Osteoblast (primary cell): ENCODE results near the gene CRB1. TPM values are rescaled to one million over a fixed set of nuclear protein-coding genes. Genes with fewer than 3 reads are reported as not detected.
"Not testable (repeated sequence)": the region's sequence is repeated elsewhere in the genome, so short reads cannot be mapped to it uniquely, and the experiment has no call there.

ENCODE experiments used
- DNase-seq: peaks from one replicate; pipeline ENCODE4 v3.0.0; 2011; ENCODE audit warnings: low spot score, mixed read lengths; ENCODE audit not compliant: insufficient read length; ENCODE audit errors: missing footprints
- H2AFZ ChIP-seq: 2 replicates; pipeline ENCODE4 v1.6.0; 2011; ENCODE audit warnings: mild to moderate bottlenecking, low read length
- H3K27ac ChIP-seq: 2 replicates; pipeline ENCODE4 v1.5.1; 2011; ENCODE audit warnings: mild to moderate bottlenecking, low read depth, low read length, moderate library complexity
- H3K27me3 ChIP-seq: 2 replicates; pipeline ENCODE4 v1.6.0; 2012; ENCODE audit warnings: mild to moderate bottlenecking, control low read depth, inconsistent platforms, low read length, moderate library complexity; ENCODE audit not compliant: insufficient read depth
- H3K36me3 ChIP-seq: 2 replicates; pipeline ENCODE4 v1.5.1; 2011; ENCODE audit warnings: mild to moderate bottlenecking, low read length, control low read depth, moderate library complexity; ENCODE audit not compliant: insufficient read depth
- H3K4me1 ChIP-seq: 2 replicates; pipeline ENCODE4 v1.5.1; 2011; ENCODE audit warnings: mild to moderate bottlenecking, low read length, control low read depth, moderate library complexity; ENCODE audit not compliant: insufficient read depth
- H3K4me2 ChIP-seq: 2 replicates; pipeline ENCODE4 v1.6.0; 2011; ENCODE audit warnings: mild to moderate bottlenecking, low read length; ENCODE audit not compliant: insufficient read depth
- H3K4me3 ChIP-seq: fragments of 200-600 bp; sonication (generic); 3 replicates; pipeline ENCODE4 v1.5.1; 2012; ENCODE audit warnings: mild to moderate bottlenecking, low read length, inconsistent platforms; ENCODE audit not compliant: insufficient read depth
- H3K79me2 ChIP-seq: 2 replicates; pipeline ENCODE4 v1.6.0; 2012; ENCODE audit warnings: mild to moderate bottlenecking, low read length, control low read depth, inconsistent platforms; ENCODE audit not compliant: insufficient read depth
- H3K9me3 ChIP-seq: 2 replicates; pipeline ENCODE4 v1.5.1; 2011; ENCODE audit warnings: low read depth, low read length, control low read depth
- H4K20me1 ChIP-seq: 2 replicates; pipeline ENCODE4 v1.6.0; 2012; ENCODE audit warnings: mild to moderate bottlenecking, low read length, control low read depth; ENCODE audit not compliant: insufficient read depth
- total RNA-seq: library from RNA; depleted of rRNA; stranded (reverse); fragments of >200 nt; gene quantifications from 2 replicates; pipeline ENCODE4 v1.2.3, GENCODE V29; 2012
- TF ChIP-seq, protein P1 (sequence below): IDR thresholded peaks from 2 replicates; pipeline ENCODE4 v1.5.1; 2011; ENCODE audit warnings: mild to moderate bottlenecking, low read depth, low read length, moderate library complexity; ENCODE audit errors: extremely low read depth

Gene CRB1
- total RNA-seq, 1 donor = not detected

GRCh38 chr1:197481101-197481500, 213.0 kb downstream of the CRB1 start:
- Histone ChIP-seq H3K79me2 (no peaks in the 10 kb centered on the region), H3K27me3 (no peaks in the 10 kb centered on the region), H3K4me3 (no peak overlapping the region), H2AFZ (no peak overlapping the region), H3K9me3 (no peaks in the 10 kb centered on the region), H4K20me1 (no peaks in the 10 kb centered on the region), H3K27ac (no peak overlapping the region), H3K4me1 (no peaks in the 10 kb centered on the region), H3K36me3 (no peaks in the 10 kb centered on the region), H3K4me2 (no peak overlapping the region)
- TF ChIP-seq, protein P1, sequence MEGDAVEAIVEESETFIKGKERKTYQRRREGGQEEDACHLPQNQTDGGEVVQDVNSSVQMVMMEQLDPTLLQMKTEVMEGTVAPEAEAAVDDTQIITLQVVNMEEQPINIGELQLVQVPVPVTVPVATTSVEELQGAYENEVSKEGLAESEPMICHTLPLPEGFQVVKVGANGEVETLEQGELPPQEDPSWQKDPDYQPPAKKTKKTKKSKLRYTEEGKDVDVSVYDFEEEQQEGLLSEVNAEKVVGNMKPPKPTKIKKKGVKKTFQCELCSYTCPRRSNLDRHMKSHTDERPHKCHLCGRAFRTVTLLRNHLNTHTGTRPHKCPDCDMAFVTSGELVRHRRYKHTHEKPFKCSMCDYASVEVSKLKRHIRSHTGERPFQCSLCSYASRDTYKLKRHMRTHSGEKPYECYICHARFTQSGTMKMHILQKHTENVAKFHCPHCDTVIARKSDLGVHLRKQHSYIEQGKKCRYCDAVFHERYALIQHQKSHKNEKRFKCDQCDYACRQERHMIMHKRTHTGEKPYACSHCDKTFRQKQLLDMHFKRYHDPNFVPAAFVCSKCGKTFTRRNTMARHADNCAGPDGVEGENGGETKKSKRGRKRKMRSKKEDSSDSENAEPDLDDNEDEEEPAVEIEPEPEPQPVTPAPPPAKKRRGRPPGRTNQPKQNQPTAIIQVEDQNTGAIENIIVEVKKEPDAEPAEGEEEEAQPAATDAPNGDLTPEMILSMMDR = no peak
- DNase-seq = no peak

DNA sequence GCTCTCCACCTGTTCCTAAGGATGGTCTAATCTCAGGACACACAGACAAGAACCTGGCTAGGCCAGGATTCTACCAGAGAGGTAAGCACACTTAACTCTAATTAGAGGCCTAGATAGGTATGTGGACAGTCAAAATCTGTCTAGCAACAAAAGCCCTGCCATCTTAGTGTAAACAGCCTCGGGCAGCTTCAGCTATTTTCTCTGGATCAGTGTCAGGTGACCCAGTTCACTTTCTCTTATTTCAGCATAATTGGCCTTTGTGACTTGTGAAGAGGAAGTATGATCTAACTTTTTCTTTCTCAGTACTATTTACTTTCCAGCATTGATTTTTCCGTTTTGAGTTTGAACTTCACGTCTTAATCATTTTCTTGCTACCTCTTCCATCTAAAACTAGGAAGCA, 217.7 kb downstream of the CRB1 start:
- Histone ChIP-seq H3K9me3 (no peaks in the 10 kb centered on the region), H3K4me2 (no peak overlapping the region), H3K27ac (no peak overlapping the region), H3K36me3 (no peaks in the 10 kb centered on the region), H3K4me3 (no peak overlapping the region), H3K79me2 (no peaks in the 10 kb centered on the region), H3K4me1 (no peaks in the 10 kb centered on the region), H2AFZ (no peak overlapping the region), H3K27me3 (no peaks in the 10 kb centered on the region), H4K20me1 (no peaks in the 10 kb centered on the region)
- no peak for DNase-seq
- TF ChIP-seq, protein P1 = no peak

DNA sequence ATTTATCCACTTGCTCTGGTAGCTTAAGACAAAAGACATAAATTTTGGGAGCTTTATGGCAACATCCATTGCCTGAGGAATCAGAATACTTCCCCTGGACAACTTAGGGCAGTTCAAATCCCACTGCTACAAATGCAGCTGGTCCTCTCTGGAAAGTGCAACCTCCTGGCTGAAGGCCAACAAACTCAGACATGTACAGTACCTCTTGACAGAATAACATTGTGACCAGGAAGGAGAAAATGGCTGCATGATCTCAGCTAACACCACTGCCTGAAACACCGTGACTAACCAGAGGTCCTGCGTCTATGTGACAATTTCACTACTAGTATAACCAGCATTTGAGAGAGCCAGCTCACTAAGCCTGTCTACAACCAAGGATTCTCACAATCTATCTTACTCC, 218.9 kb downstream of the CRB1 start:
- H4K20me1 ChIP-seq = no peaks in the 10 kb centered on the region
- no peak overlapping the region for H3K27ac ChIP-seq
- TF ChIP-seq, protein P1 = no peak

DNA sequence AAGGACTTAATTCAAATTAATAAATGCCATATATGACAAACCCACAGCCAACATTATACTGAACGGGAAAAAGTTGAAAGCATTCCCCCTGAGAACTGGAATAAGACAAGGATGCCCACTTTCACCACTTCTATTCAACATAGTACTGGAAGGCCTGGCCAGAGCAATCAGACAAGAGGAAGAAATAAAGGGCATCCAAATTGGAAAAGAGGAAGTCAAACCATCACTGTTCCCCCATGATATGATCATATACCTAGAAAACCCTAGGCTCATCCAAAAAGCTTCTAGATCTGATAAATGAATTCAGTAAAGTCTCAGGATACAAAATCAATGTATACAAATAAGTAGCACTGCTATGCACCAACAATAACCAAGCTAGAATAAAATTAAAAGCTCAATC, 223.5 kb downstream of the CRB1 start:
- H3K79me2 ChIP-seq, H3K27ac ChIP-seq, H3K4me2 ChIP-seq, H2AFZ ChIP-seq, DNase-seq, H3K27me3 ChIP-seq, H4K20me1 ChIP-seq, H3K36me3 ChIP-seq, H3K4me3 ChIP-seq, H3K9me3 ChIP-seq, H3K4me1 ChIP-seq: not testable (repeated sequence)

More for the DNA sequence above, 218.9 kb downstream of the CRB1 start:
- Histone ChIP-seq H3K4me1 (no peaks in the 10 kb centered on the region), H3K36me3 (no peaks in the 10 kb centered on the region), H3K9me3 (no peaks in the 10 kb centered on the region), H3K4me2 (no peak overlapping the region), H2AFZ (no peak overlapping the region), H3K4me3 (no peak overlapping the region), H3K79me2 (no peaks in the 10 kb centered on the region), H3K27me3 (no peaks in the 10 kb centered on the region)
- DNase-seq = no peak
